B cell (primary cell): ENCODE data around the gene CA14.

Source experiments
- CTCF ChIP-seq: fragments of 200-600 bp; IDR thresholded peaks from one replicate; pipeline ENCODE4 v1.8.0; 2022; ENCODE audit warnings: antibody characterized with exemption, mild to moderate bottlenecking
- EZH2 ChIP-seq: IDR thresholded peaks from 2 replicates; pipeline ENCODE4 v1.6.1; 2012; ENCODE audit warnings: borderline replicate concordance, low read depth, mild to moderate bottlenecking, moderate library complexity, low read length; ENCODE audit not compliant: insufficient read depth, poor library complexity, severe bottlenecking

- TF ChIP-seq CTCF: no peak
- TF ChIP-seq EZH2: no peak
These were observed 46.9 kb upstream of the CA14 start for GRCh38 chr1:150210706-150211105.
